ENCODE data around the gene HMG20A. TPM values are rescaled to one million over a fixed set of nuclear protein-coding genes. Genes with fewer than 3 reads are reported as not detected.

The HMG20A gene
- total and polyA plus RNA-seq, 2 experiments from 2014 or later, result 40.0 to 45.6 TPM

- Histone ChIP-seq H3K36me3 (no peaks in the 10 kb centered on the region), H3K27me3 (no peaks in the 10 kb centered on the region), H3K4me1 (ENCODE audit: low read depth) (peaks cover 24% of the 10 kb centered on the region), H3K27ac (no peak overlapping the region), H3K9me3 (ENCODE audit: low read depth) (no peaks in the 10 kb centered on the region), H3K4me3 (no peak overlapping the region)
- no peak for TF ChIP-seq CTCF (IDR thresholded peaks at IDR 0.05; ENCODE audit: low read depth, low read length)
- DNase-seq (ENCODE audit: low read depth in 1 of 2, low spot score in 1 of 2), result no peak
Observed at GRCh38 chr15:77413699-77414349, 6.9 kb upstream of the HMG20A start.

DNA sequence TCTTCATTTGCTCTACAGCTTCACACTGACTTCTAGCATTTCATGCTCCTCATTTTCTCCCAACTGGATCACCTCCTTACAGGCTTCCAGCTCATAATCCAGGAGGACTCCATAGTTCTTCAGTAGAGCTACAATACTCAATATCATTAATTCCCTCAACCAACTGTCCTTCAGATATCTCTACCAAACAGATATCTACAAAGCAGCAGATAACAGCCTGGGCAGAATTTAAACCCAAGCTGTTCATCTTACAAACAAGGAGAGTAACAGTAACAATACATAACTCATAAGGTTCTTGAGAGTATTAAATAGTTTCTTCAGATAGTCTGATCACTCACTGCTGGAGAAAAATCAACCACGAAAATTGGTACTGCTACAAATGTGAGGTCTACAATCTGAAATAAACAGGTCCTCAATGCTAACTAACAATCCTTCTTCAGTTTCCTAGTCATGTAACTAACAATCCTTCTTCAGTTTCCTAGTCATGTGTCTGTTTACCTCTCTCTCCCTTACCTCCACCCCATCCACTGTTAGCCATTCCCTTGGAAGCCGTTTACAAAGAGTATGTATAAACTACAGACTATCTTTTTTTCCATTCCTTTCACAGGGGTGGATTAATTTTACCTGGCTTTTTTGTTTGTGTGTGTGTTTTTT is 5.8 kb upstream of the HMG20A start:
- H3K27ac ChIP-seq, result no peak overlapping the region

GRCh38 chr15:77415450-77416147 is 5.1 kb upstream of the HMG20A start:
- Histone ChIP-seq H3K36me3 (no peaks in the 10 kb centered on the region), H3K27me3 (no peaks in the 10 kb centered on the region), H3K4me1 (ENCODE audit: low read depth) (peaks cover 24% of the 10 kb centered on the region), H3K4me3 (no peak overlapping the region), H3K9me3 (ENCODE audit: low read depth) (no peaks in the 10 kb centered on the region), H3K27ac (no peak overlapping the region)
- TF ChIP-seq CTCF (IDR thresholded peaks at IDR 0.05; ENCODE audit: low read depth, low read length), result no peak
- DNase-seq (ENCODE audit: low read depth in 1 of 2, low spot score in 1 of 2), result no peak

More for the DNA sequence above, 5.8 kb upstream of the HMG20A start:
- H3K36me3 ChIP-seq, result no peaks in the 10 kb centered on the region
- no peaks in the 10 kb centered on the region for H3K27me3 ChIP-seq
- TF ChIP-seq CTCF (IDR thresholded peaks at IDR 0.05; ENCODE audit: low read depth, low read length), result no peak
- peaks cover 24% of the 10 kb centered on the region for H3K4me1 ChIP-seq (ENCODE audit: low read depth)
- no peak for DNase-seq (ENCODE audit: low read depth in 1 of 2, low spot score in 1 of 2)
- H3K9me3 ChIP-seq (ENCODE audit: low read depth), result no peaks in the 10 kb centered on the region
- no peak overlapping the region for H3K4me3 ChIP-seq

- Histone ChIP-seq H3K4me1 (ENCODE audit: low read depth) (peaks cover 24% of the 10 kb centered on the region), H3K4me3 (no peak overlapping the region), H3K36me3 (no peaks in the 10 kb centered on the region), H3K27me3 (no peaks in the 10 kb centered on the region), H3K27ac (no peak overlapping the region), H3K9me3 (ENCODE audit: low read depth) (no peaks in the 10 kb centered on the region)
- TF ChIP-seq CTCF (IDR thresholded peaks at IDR 0.05; ENCODE audit: low read depth, low read length), result no peak
- peak in 1 of 2 donors; percentile 63 for DNase-seq (ENCODE audit: low read depth in 1 of 2, low spot score in 1 of 2)
Observed at GRCh38 chr15:77416148-77416455, 4.6 kb upstream of the HMG20A start.

- peaks cover 21% of the 10 kb centered on the region for H3K4me1 ChIP-seq (ENCODE audit: low read depth)
Observed at GRCh38 chr15:77416954-77417353, 3.7 kb upstream of the HMG20A start.

More at GRCh38 chr15:77416954-77417353, 3.7 kb upstream of the HMG20A start:
- Histone ChIP-seq H3K36me3 (no peaks in the 10 kb centered on the region), H3K9me3 (ENCODE audit: low read depth) (no peaks in the 10 kb centered on the region), H3K27ac (no peak overlapping the region), H3K4me3 (no peak overlapping the region), H3K27me3 (no peaks in the 10 kb centered on the region)
- no peak for TF ChIP-seq CTCF (IDR thresholded peaks at IDR 0.05; ENCODE audit: low read depth, low read length)
- DNase-seq (ENCODE audit: low read depth in 1 of 2, low spot score in 1 of 2), result no peak

Measured in cardiac muscle cell (in vitro differentiated cells and primary cell).